Activated naive CD8-positive, alpha-beta T cell treated with anti-CD3 and anti-CD28 coated beads, Interleukin-2, amount 50 U/mL, for 24 hours (primary cell): ENCODE results near the gene NUP42.
"Not testable (repeated sequence)": the region's sequence is repeated elsewhere in the genome, so short reads cannot be mapped to it uniquely, and the experiment has no call there.

Source experiments
- ATAC-seq: fragments of 150-1000 bp; cut with Tn5 transposase; one replicate; pipeline ENCODE4 v1.10.0; 2021
- DNase-seq: peaks from one replicate; pipeline ENCODE4 v3.0.0; 2021
- H3K27ac Mint-ChIP-seq: one replicate; pipeline ENCODE4 v1.8.0; 2021; ENCODE audit warnings: mild to moderate bottlenecking, mixed read lengths
- H3K27me3 Mint-ChIP-seq: one replicate; pipeline ENCODE4 v1.8.0; 2021; ENCODE audit warnings: mixed read lengths
- H3K36me3 Mint-ChIP-seq: one replicate; pipeline ENCODE4 v1.8.0; 2021; ENCODE audit warnings: low read depth, mixed read lengths
- H3K4me1 Mint-ChIP-seq: one replicate; pipeline ENCODE4 v1.8.0; 2021; ENCODE audit warnings: mixed read lengths
- H3K4me3 Mint-ChIP-seq: one replicate; pipeline ENCODE4 v1.8.0; 2021; ENCODE audit warnings: mild to moderate bottlenecking, moderate library complexity, mixed read lengths
- H3K9me3 Mint-ChIP-seq: one replicate; pipeline ENCODE4 v1.8.0; 2021; ENCODE audit warnings: mixed read lengths

NUP42 gene

GRCh38 chr7:23184709-23185359 lies 3.0 kb downstream of the NUP42 start:
- H3K4me3 Mint-ChIP-seq, result no peak overlapping the region
- ATAC-seq, result no peak
- DNase-seq, result peak; percentile 13
- no peaks in the 10 kb centered on the region for H3K27me3 Mint-ChIP-seq
- H3K36me3 Mint-ChIP-seq, result peaks cover 51% of the 10 kb centered on the region
- peaks cover 43% of the 10 kb centered on the region for H3K4me1 Mint-ChIP-seq
- no peak overlapping the region for H3K27ac Mint-ChIP-seq
- H3K9me3 Mint-ChIP-seq, result no peaks in the 10 kb centered on the region

GRCh38 chr7:23185980-23186379 lies 4.1 kb downstream of the NUP42 start:
- Mint-ChIP-seq H3K27me3 (no peaks in the 10 kb centered on the region), H3K4me3 (no peak overlapping the region), H3K4me1 (peaks cover 39% of the 10 kb centered on the region), H3K27ac (no peak overlapping the region), H3K36me3 (peaks cover 58% of the 10 kb centered on the region), H3K9me3 (no peaks in the 10 kb centered on the region)
- DNase-seq (no peak), ATAC-seq (no peak)

- Mint-ChIP-seq H3K4me1 (peaks cover 5% of the 10 kb centered on the region), H3K36me3 (peaks cover 54% of the 10 kb centered on the region), H3K27ac (no peak overlapping the region), H3K4me3 (no peak overlapping the region), H3K27me3 (no peaks in the 10 kb centered on the region), H3K9me3 (no peaks in the 10 kb centered on the region)
- no peak for DNase-seq
- ATAC-seq, result no peak
These were observed 9.2 kb downstream of the NUP42 start for GRCh38 chr7:23191022-23191421.

GRCh38 chr7:23193650-23194227 lies 11.9 kb downstream of the NUP42 start:
- not testable (repeated sequence) for ATAC-seq, H3K27ac Mint-ChIP-seq, H3K9me3 Mint-ChIP-seq, H3K27me3 Mint-ChIP-seq, H3K4me1 Mint-ChIP-seq, DNase-seq, H3K4me3 Mint-ChIP-seq
- H3K36me3 Mint-ChIP-seq, result peaks cover 48% of the 10 kb centered on the region

- no peaks in the 10 kb centered on the region for H3K27me3 Mint-ChIP-seq
- H3K4me3 Mint-ChIP-seq, result no peak overlapping the region
- H3K9me3 Mint-ChIP-seq, result no peaks in the 10 kb centered on the region
- H3K36me3 Mint-ChIP-seq, result peaks cover 52% of the 10 kb centered on the region
- no peak overlapping the region for H3K27ac Mint-ChIP-seq
- H3K4me1 Mint-ChIP-seq, result no peaks in the 10 kb centered on the region
- DNase-seq (no peak), ATAC-seq (no peak)
These were observed 14.5 kb downstream of the NUP42 start for GRCh38 chr7:23196306-23196705.

GRCh38 chr7:23197745-23198144 lies 15.9 kb downstream of the NUP42 start:
- not testable (repeated sequence) for H3K27me3 Mint-ChIP-seq, ATAC-seq, DNase-seq, H3K27ac Mint-ChIP-seq, H3K4me3 Mint-ChIP-seq, H3K9me3 Mint-ChIP-seq, H3K4me1 Mint-ChIP-seq
- peaks cover 50% of the 10 kb centered on the region for H3K36me3 Mint-ChIP-seq

GRCh38 chr7:23200331-23200730 lies 18.5 kb downstream of the NUP42 start:
- Mint-ChIP-seq H3K27ac (no peak overlapping the region), H3K9me3 (peaks cover 4% of the 10 kb centered on the region), H3K4me1 (no peaks in the 10 kb centered on the region), H3K36me3 (peaks cover 66% of the 10 kb centered on the region), H3K27me3 (peaks cover 7% of the 10 kb centered on the region), H3K4me3 (no peak overlapping the region)
- DNase-seq (no peak), ATAC-seq (no peak)

- peaks cover 4% of the 10 kb centered on the region for H3K9me3 Mint-ChIP-seq
- ATAC-seq (no peak), DNase-seq (no peak)
- peaks cover 51% of the 10 kb centered on the region for H3K36me3 Mint-ChIP-seq
- peaks cover 29% of the 10 kb centered on the region for H3K27me3 Mint-ChIP-seq
- no peak overlapping the region for H3K4me3 Mint-ChIP-seq
- peaks cover 3% of the 10 kb centered on the region for H3K4me1 Mint-ChIP-seq
- H3K27ac Mint-ChIP-seq, result no peak overlapping the region
These were observed 22.4 kb downstream of the NUP42 start for GRCh38 chr7:23204241-23204640.

GRCh38 chr7:23205577-23205908 lies 23.7 kb downstream of the NUP42 start:
- H3K27me3 Mint-ChIP-seq, result peaks cover 32% of the 10 kb centered on the region
- no peak for DNase-seq
- no peak overlapping the region for H3K27ac Mint-ChIP-seq
- H3K4me1 Mint-ChIP-seq, result peaks cover 3% of the 10 kb centered on the region
- peaks cover 41% of the 10 kb centered on the region for H3K36me3 Mint-ChIP-seq
- peaks cover 4% of the 10 kb centered on the region for H3K9me3 Mint-ChIP-seq
- ATAC-seq, result no peak
- H3K4me3 Mint-ChIP-seq, result no peak overlapping the region

- Mint-ChIP-seq H3K36me3 (peaks cover 35% of the 10 kb centered on the region), H3K4me3 (peak overlapping the region; percentile 13), H3K4me1 (peaks cover 3% of the 10 kb centered on the region), H3K27ac (no peak overlapping the region), H3K27me3 (peaks cover 32% of the 10 kb centered on the region), H3K9me3 (peaks cover 4% of the 10 kb centered on the region)
- DNase-seq (peak; percentile 10), ATAC-seq (peak; percentile 49)
These were observed 24.3 kb downstream of the NUP42 start for GRCh38 chr7:23205909-23206767.

- peaks cover 4% of the 10 kb centered on the region for H3K9me3 Mint-ChIP-seq
- peak overlapping the region; percentile 13 for H3K4me3 Mint-ChIP-seq
- ATAC-seq (no peak), DNase-seq (no peak)
- H3K4me1 Mint-ChIP-seq, result peaks cover 3% of the 10 kb centered on the region
- peaks cover 28% of the 10 kb centered on the region for H3K36me3 Mint-ChIP-seq
- peaks cover 32% of the 10 kb centered on the region for H3K27me3 Mint-ChIP-seq
- no peak overlapping the region for H3K27ac Mint-ChIP-seq
These were observed 25.2 kb downstream of the NUP42 start for GRCh38 chr7:23207021-23207420.

- peaks cover 32% of the 10 kb centered on the region for H3K27me3 Mint-ChIP-seq
- ATAC-seq (no peak), DNase-seq (no peak)
- no peak overlapping the region for H3K27ac Mint-ChIP-seq
- peaks cover 26% of the 10 kb centered on the region for H3K36me3 Mint-ChIP-seq
- H3K4me3 Mint-ChIP-seq, result no peak overlapping the region
- peaks cover 3% of the 10 kb centered on the region for H3K4me1 Mint-ChIP-seq
- peaks cover 4% of the 10 kb centered on the region for H3K9me3 Mint-ChIP-seq
These were observed 26.0 kb downstream of the NUP42 start for GRCh38 chr7:23207884-23208283.

- H3K4me3 Mint-ChIP-seq, result no peak overlapping the region
- H3K4me1 Mint-ChIP-seq, result peaks cover 3% of the 10 kb centered on the region
- H3K27ac Mint-ChIP-seq, result no peak overlapping the region
- peaks cover 4% of the 10 kb centered on the region for H3K9me3 Mint-ChIP-seq
- peaks cover 32% of the 10 kb centered on the region for H3K27me3 Mint-ChIP-seq
- no peak for DNase-seq
- peaks cover 23% of the 10 kb centered on the region for H3K36me3 Mint-ChIP-seq
- no peak for ATAC-seq
These were observed 26.5 kb downstream of the NUP42 start for GRCh38 chr7:23208316-23208715.

- no peaks in the 10 kb centered on the region for H3K9me3 Mint-ChIP-seq
- no peak for ATAC-seq
- DNase-seq, result no peak
- H3K36me3 Mint-ChIP-seq, result peaks cover 2% of the 10 kb centered on the region
- H3K27me3 Mint-ChIP-seq, result peaks cover 25% of the 10 kb centered on the region
- H3K4me3 Mint-ChIP-seq, result no peak overlapping the region
- peaks cover 2% of the 10 kb centered on the region for H3K4me1 Mint-ChIP-seq
- no peak overlapping the region for H3K27ac Mint-ChIP-seq
These were observed 28.7 kb downstream of the NUP42 start for GRCh38 chr7:23210506-23210905.

GRCh38 chr7:23211589-23211988 lies 29.7 kb downstream of the NUP42 start:
- DNase-seq (no peak), ATAC-seq (no peak)
- Mint-ChIP-seq H3K4me1 (no peaks in the 10 kb centered on the region), H3K36me3 (no peaks in the 10 kb centered on the region), H3K27me3 (peaks cover 18% of the 10 kb centered on the region), H3K27ac (no peak overlapping the region), H3K4me3 (no peak overlapping the region), H3K9me3 (no peaks in the 10 kb centered on the region)
